HG02970 (cell line): ENCODE measurements around the gene ZBTB18.

Experiments used
- ATAC-seq: cut with Tn5 transposase; IDR thresholded peaks from one replicate; pipeline ENCODE4 v1.9.1; 2021; ENCODE audit warnings: mild to moderate bottlenecking, moderate library complexity, moderate number of reproducible peaks; ENCODE audit not compliant: unreplicated experiment, low FRiP score

The ZBTB18 gene

GRCh38 chr1:244106176-244106575 lies 55.1 kb downstream of the ZBTB18 start:
- no peak for ATAC-seq
